ENCODE data around the gene UBE2N.

Gene UBE2N

DNA sequence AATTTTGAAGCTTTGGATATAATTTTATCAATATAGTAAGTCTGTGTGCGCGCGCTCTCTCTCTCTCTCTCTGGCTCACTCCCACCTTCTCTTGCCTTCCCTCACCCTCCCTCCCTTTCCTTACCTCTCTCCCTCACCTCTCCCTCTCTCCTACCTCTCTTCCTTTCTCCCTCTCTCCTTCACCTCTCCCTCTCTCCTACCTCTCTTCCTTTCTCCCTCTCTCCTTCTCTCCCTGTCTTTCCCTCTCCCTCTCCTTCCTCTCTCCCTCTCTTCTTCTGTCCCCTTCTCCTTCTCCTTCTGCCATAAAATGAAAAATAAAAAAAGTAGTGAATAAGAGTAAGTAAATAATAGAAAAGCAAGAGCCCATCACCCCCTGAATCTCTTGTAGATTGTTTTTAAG, 73.0 kb downstream of the UBE2N start:
- no peak for TF ChIP-seq CTCF (IDR thresholded peaks at IDR 0.05; ENCODE audit: insufficient read depth, low read depth, low read length, missing control alignments)
- DNase-seq (ENCODE audit: low read depth): no peak
- no peak overlapping the region for H3K4me3 ChIP-seq (ENCODE audit: low read length)

DNA sequence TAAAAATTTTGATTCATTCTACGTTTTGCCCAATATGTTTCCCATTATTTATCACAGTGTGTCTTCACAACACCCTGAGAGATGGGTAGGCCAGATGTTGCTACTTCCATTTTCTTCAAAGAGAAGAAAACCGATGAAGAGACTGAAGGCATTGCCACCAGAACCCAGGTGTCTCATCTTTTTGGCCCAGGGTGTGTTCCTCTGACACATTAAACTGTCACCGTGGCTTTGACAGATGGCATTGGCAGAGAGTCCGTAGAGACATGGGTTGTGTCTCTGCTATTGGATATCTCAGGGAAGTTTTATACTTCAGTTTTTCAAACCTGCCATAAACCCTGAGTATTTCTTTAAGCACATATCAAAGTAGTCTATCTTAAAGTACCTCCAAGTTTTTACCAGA, 75.3 kb downstream of the UBE2N start:
- no peak for TF ChIP-seq CTCF (IDR thresholded peaks at IDR 0.05; ENCODE audit: insufficient read depth, low read depth, low read length, missing control alignments)
- no peak overlapping the region for H3K4me3 ChIP-seq (ENCODE audit: low read length)

DNA sequence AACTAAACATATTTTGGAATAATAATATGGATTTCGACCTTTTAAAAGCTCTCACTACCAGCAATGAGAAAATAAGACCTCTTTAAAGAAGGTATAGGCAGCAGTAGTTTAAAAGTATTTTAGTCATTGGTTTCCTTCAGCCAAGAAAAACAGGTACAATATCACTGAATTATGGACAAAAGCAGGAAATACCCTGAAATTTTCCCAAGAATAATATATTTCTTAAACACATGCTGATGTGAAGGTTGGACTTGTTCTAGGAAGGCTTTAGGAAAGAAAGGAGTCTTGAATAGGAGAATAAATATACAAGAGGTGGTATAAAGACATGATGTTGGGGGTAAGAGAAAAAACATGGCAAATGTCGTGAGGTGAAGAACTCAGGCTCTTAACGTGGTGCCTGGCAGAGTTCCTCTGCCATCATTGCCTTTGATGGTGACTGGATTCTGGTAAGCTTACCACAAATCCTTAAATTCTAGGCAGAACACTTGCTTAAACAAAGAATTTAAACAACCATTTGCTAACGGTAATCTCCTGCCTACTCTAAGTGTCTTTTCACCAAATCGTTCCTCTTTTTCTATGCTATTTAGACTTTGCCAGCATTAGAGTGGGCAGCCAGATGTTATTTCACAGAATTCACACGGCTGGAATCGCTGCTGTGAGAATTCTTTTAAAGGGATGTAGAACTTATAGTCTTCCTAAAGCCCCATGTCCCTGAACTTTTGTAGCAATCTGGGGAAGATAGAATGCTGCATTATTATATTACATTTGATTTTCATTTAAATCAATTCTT, 75.9 kb downstream of the UBE2N start:
- H3K4me3 ChIP-seq (ENCODE audit: low read length): no peak overlapping the region
- TF ChIP-seq CTCF (IDR thresholded peaks at IDR 0.05; ENCODE audit: insufficient read depth, low read depth, low read length, missing control alignments): no peak
- DNase-seq (ENCODE audit: low read depth): no peak

More for the DNA sequence above, 75.3 kb downstream of the UBE2N start:
- no peak for DNase-seq (ENCODE audit: low read depth)

DNA sequence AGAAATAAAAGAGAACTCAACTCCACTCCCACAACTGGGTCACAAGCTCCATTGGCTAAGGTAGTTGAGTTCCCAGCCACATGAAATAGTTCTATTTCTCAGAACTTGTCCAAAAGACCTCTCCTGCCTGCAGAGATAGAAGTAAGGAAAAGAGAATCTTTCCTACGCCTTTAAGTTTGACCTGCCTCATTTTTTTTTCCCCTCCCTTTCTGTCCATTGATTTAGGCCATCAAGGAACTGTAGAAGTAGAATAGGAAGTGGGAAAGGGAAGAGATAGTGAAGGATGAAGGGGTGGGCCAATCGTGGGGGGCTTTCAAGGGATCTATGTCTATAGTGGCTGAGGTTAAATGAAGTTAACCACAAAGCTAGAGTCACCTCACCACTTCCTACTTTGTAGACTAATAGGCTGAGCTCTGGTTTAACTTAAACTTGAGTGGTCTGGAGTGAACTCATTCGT, 77.9 kb downstream of the UBE2N start:
- no peak for DNase-seq (ENCODE audit: low read depth)
- no peak for TF ChIP-seq CTCF (IDR thresholded peaks at IDR 0.05; ENCODE audit: insufficient read depth, low read depth, low read length, missing control alignments)
- H3K4me3 ChIP-seq (ENCODE audit: low read length): no peak overlapping the region

- no peak overlapping the region for H3K4me3 ChIP-seq (ENCODE audit: low read length)
- TF ChIP-seq CTCF (IDR thresholded peaks at IDR 0.05; ENCODE audit: insufficient read depth, low read depth, low read length, missing control alignments): no peak
- DNase-seq (ENCODE audit: low read depth): no peak
Observed at GRCh38 chr12:93361151-93361919, 80.4 kb downstream of the UBE2N start.

DNA sequence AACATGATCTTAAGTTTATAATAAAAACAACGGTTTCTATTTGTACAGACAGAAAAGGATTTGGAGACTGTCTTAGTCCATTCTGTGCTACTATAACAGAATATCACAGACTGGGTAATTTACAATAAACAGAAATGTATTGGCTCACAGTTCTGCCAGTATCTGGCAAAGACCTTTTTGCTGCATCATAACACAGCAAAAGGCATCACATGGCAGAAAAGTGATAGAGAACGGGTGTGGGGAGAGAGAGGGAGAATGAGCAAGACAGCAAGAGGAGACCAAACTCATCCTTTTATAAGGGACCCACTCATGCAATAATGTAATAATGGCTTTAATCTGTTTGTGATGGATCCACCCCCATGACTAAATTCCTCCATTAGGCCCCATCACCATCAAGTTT, 81.1 kb downstream of the UBE2N start:
- no peak for TF ChIP-seq CTCF (IDR thresholded peaks at IDR 0.05; ENCODE audit: insufficient read depth, low read depth, low read length, missing control alignments)
- no peak for DNase-seq (ENCODE audit: low read depth)
- no peak overlapping the region for H3K4me3 ChIP-seq (ENCODE audit: low read length)

Measured in epithelial cell of esophagus (primary cell).